Measurements from ENCODE around the gene DGKE. TPM values are rescaled to one million over a fixed set of nuclear protein-coding genes. Genes with fewer than 3 reads are reported as not detected.

Gene DGKE
- total and polyA plus RNA-seq, 2 of the 13 experiments (the other 11 are each of a cell fraction or from before 2014, with no cell fraction given), result 3.2 to 5.3 TPM

- in situ Hi-C loops (cut with HindIII; ENCODE audit: extremely low pct_ligation_motif_present, low pct_unique_long_range_greater_than_20kb) (no loop called here), intact Hi-C loops (cut with micrococcal nuclease; ENCODE audit: unreplicated experiment) (no loop called here)
- no peak overlapping the region for H2AFZ ChIP-seq (ENCODE audit: low read length)
- H3K79me2 ChIP-seq (ENCODE audit: insufficient read depth, low read length), result no peaks in the 10 kb centered on the region
- 0 out of 2 replicates have a peak, but pooled peaks cover 6% of the 10 kb centered on the region for H3K4me1 ChIP-seq (ENCODE audit: insufficient read depth, low read length)
- FAIRE-seq (no peak), DNase-seq (ENCODE audit: low spot score) (no peak), ATAC-seq (no peak)
- ChIA-PET CTCF (ENCODE audit: low intra/inter-chr PET ratio, low total read pairs) (no interaction called here), POLR2A (no interaction called here)
- BruUV-seq (replicated peaks), result no TSS peak
- no peaks in the 10 kb centered on the region for H3K36me3 ChIP-seq (replicated peaks in 1 of 2; ENCODE audit: control insufficient read depth in 1 of 2, insufficient read depth in 2 of 2, low read length in 2 of 2)
- H3K4me2 ChIP-seq (ENCODE audit: low read depth, low read length), result no peak overlapping the region
- H3K9me3 ChIP-seq (ENCODE audit: low read length), result no peaks in the 10 kb centered on the region
- TF ChIP-seq NFYB (CRISPR knock-in tag; IDR thresholded peaks at IDR 0.05) (no peak), TAF1 (CRISPR knock-in tag; IDR thresholded peaks at IDR 0.05) (no peak), CENPX (CRISPR knock-in tag; IDR thresholded peaks at IDR 0.05) (no peak), MAX (IDR thresholded peaks at IDR 0.05) (no peak)
- no peak overlapping the region for H3K9ac ChIP-seq (ENCODE audit: insufficient read depth, low read depth, low read length)
- no peaks in the 10 kb centered on the region for H4K20me1 ChIP-seq (ENCODE audit: insufficient read depth, low read length)
- no peak overlapping the region for H3K4me3 ChIP-seq (replicated peaks in 1 of 3; ENCODE audit: insufficient read depth in 1 of 3, low read depth in 2 of 3, low read length in 3 of 3)
- peaks cover 0 to 7% of the 10 kb centered on the region in 2 experiments; a peak in 2 of 5 replicates for H3K27me3 ChIP-seq (ENCODE audit: control insufficient read depth in 1 of 2, insufficient read depth in 2 of 2, low read length in 2 of 2)
- H3K27ac ChIP-seq (ENCODE audit: extremely low read length, insufficient read depth, low read length), result no peak overlapping the region
- WGBS (ENCODE audit: low lambda C conversion rate), result 76% methylated on average over 7 of the region's 7 CpGs
Measured at GRCh38 chr17:56879280-56879679, 45.3 kb downstream of the DGKE start.

GRCh38 chr17:56880133-56880532 is 46.2 kb downstream of the DGKE start:
- no peak overlapping the region for H2AFZ ChIP-seq (ENCODE audit: low read length)
- intact Hi-C loops (cut with micrococcal nuclease; ENCODE audit: unreplicated experiment) (no loop called here), in situ Hi-C loops (cut with HindIII; ENCODE audit: extremely low pct_ligation_motif_present, low pct_unique_long_range_greater_than_20kb) (no loop called here)
- TF ChIP-seq EEA1 (CRISPR knock-in tag; IDR thresholded peaks at IDR 0.05; ENCODE audit: borderline replicate concordance) (no peak), ZNF574 (CRISPR knock-in tag; IDR thresholded peaks at IDR 0.05) (no peak), TBX2 (CRISPR knock-in tag; IDR thresholded peaks at IDR 0.05; ENCODE audit: borderline replicate concordance) (no peak), CC2D1A (CRISPR knock-in tag; IDR thresholded peaks at IDR 0.05) (no peak), BRD4 (CRISPR knock-in tag; IDR thresholded peaks at IDR 0.05) (no peak), ZNF879 (CRISPR knock-in tag; IDR thresholded peaks at IDR 0.05) (no peak), ZNF451 (CRISPR knock-in tag; IDR thresholded peaks at IDR 0.05) (no peak), ZNF430 (CRISPR knock-in tag; IDR thresholded peaks at IDR 0.05) (no peak)
- no peaks in the 10 kb centered on the region for H3K79me2 ChIP-seq (ENCODE audit: insufficient read depth, low read length)
- no peak overlapping the region for H3K27ac ChIP-seq (ENCODE audit: extremely low read length, insufficient read depth, low read length)
- no peak overlapping the region for H3K4me2 ChIP-seq (ENCODE audit: low read depth, low read length)
- FAIRE-seq, result no peak
- ChIA-PET CTCF (ENCODE audit: low intra/inter-chr PET ratio, low total read pairs) (no interaction called here), POLR2A (no interaction called here)
- H3K9ac ChIP-seq (ENCODE audit: insufficient read depth, low read depth, low read length), result no peak overlapping the region
- peaks cover 0 to 3% of the 10 kb centered on the region in 2 experiments; a peak in 2 of 5 replicates for H3K27me3 ChIP-seq (ENCODE audit: control insufficient read depth in 1 of 2, insufficient read depth in 2 of 2, low read length in 2 of 2)
- H3K9me3 ChIP-seq (ENCODE audit: low read length), result no peaks in the 10 kb centered on the region
- 0 out of 2 replicates have a peak, but pooled peaks cover 6% of the 10 kb centered on the region for H3K4me1 ChIP-seq (ENCODE audit: insufficient read depth, low read length)
- no peaks in the 10 kb centered on the region for H4K20me1 ChIP-seq (ENCODE audit: insufficient read depth, low read length)
- H3K36me3 ChIP-seq (replicated peaks in 1 of 2; ENCODE audit: control insufficient read depth in 1 of 2, insufficient read depth in 2 of 2, low read length in 2 of 2), result no peaks in the 10 kb centered on the region
- no peak overlapping the region for H3K4me3 ChIP-seq (replicated peaks in 1 of 3; ENCODE audit: insufficient read depth in 1 of 3, low read depth in 2 of 3, low read length in 3 of 3)
- 56% methylated on average over 3 of the region's 3 CpGs for whole genome bisulfite sequencing (ENCODE audit: low lambda C conversion rate)
- no peak for ATAC-seq
- no peak for DNase-seq (ENCODE audit: low spot score)
- no TSS peak for BruUV-seq (replicated peaks)

All from HepG2 (cell line).